Astrocyte of the cerebellum (primary cell): ENCODE measurements around the gene KRTAP5-9.
"Not testable (repeated sequence)": the region's sequence is repeated elsewhere in the genome, so short reads cannot be mapped to it uniquely, and the experiment has no call there.

ENCODE experiments used
- DNase-seq: peaks from one replicate; pipeline ENCODE4 v3.0.0-alpha.2; 2011; ENCODE audit warnings: low read depth
- H3K4me3 ChIP-seq: 2 replicates; pipeline ENCODE4 v1.5.1; 2011; ENCODE audit warnings: mild to moderate bottlenecking, low read depth, low read length, moderate library complexity
- in situ Hi-C: cut with HindIII; loops from 2 replicates; pipeline ENCODE4 v1.10.0; 2017; ENCODE audit warnings: low sequenced_read_pairs
- TF ChIP-seq, protein P1 (sequence below): IDR thresholded peaks from 2 replicates; pipeline ENCODE4 v1.5.1; 2012; ENCODE audit warnings: low read length, low read depth, moderate library complexity, mild to moderate bottlenecking; ENCODE audit errors: missing control alignments

Gene KRTAP5-9

DNA sequence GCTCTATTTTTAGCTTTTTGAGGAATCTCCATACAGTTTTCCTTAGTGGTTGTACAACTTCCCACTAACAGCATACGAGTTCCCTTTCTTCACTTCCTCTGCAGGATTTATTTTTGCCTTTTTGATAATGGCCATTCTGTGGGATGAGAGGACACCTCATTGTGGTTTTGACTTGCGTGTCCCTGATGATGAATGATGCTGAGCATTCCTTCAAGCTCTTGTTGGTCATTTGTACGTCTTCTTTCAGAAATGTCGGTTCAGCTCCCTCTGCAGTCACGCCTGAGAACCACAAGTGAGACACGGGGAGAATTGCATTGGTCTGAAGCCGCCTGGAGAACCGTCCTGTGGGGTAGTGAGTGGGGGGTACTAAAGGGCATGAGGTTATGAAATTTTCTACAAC, 15.2 kb downstream of the KRTAP5-9 start:
- no peak for DNase-seq
- TF ChIP-seq, protein P1, sequence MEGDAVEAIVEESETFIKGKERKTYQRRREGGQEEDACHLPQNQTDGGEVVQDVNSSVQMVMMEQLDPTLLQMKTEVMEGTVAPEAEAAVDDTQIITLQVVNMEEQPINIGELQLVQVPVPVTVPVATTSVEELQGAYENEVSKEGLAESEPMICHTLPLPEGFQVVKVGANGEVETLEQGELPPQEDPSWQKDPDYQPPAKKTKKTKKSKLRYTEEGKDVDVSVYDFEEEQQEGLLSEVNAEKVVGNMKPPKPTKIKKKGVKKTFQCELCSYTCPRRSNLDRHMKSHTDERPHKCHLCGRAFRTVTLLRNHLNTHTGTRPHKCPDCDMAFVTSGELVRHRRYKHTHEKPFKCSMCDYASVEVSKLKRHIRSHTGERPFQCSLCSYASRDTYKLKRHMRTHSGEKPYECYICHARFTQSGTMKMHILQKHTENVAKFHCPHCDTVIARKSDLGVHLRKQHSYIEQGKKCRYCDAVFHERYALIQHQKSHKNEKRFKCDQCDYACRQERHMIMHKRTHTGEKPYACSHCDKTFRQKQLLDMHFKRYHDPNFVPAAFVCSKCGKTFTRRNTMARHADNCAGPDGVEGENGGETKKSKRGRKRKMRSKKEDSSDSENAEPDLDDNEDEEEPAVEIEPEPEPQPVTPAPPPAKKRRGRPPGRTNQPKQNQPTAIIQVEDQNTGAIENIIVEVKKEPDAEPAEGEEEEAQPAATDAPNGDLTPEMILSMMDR: peak; percentile 48
- in situ Hi-C loops: no loop called here
- no peak overlapping the region for H3K4me3 ChIP-seq

DNA sequence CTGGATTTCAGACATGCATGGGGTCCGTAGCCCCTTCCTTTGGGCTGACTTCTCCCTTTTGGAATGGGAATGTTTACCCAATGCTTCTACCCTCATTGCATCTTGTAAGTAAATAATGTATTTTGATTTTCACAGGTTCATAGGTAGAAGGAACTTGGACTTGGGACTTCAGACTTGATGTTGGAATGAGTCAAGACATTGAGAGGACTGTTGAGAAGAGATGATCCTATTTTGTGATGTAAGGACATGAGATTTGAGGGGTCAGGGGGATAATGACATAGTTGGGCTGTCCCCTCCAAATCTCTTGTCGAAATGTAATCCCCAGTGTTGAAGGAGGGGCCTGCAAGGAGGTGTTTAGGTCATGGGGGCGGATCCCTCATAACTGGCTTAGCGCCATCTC, 16.2 kb downstream of the KRTAP5-9 start:
- TF ChIP-seq, protein P1: no peak
- no peak for DNase-seq
- H3K4me3 ChIP-seq: no peak overlapping the region
- in situ Hi-C loops: no loop called here

DNA sequence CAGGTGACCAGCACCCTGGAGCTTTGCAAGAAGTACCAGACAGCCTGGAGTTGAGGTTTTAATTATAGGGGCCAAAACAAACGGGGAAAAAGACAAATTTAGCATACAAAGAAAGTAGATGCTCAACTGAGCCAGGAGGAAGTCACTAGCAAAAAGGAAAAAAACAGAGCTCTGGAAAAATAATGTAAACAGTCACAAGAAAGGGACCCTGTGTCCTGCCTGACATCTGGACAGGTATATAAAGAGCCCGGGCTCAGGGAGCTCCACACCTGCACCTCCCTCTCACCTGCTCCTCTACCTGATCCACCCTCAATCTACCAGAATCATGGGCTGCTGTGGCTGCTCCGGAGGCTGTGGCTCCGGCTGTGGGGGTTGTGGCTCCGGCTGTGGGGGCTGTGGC, 17.0 kb downstream of the KRTAP5-9 start, which contains the start of gene KRTAP5-10:
KRTAP5-10 (plus strand) TSS at position 301 of the 400 bp plus-strand sequence; CDS start at position 326, 25 bp downstream.
- H3K4me3 ChIP-seq: no peak within 1 kb of the TSS
- TF ChIP-seq, protein P1: no peak
- no peak for DNase-seq
- in situ Hi-C loops: no loop called here

DNA sequence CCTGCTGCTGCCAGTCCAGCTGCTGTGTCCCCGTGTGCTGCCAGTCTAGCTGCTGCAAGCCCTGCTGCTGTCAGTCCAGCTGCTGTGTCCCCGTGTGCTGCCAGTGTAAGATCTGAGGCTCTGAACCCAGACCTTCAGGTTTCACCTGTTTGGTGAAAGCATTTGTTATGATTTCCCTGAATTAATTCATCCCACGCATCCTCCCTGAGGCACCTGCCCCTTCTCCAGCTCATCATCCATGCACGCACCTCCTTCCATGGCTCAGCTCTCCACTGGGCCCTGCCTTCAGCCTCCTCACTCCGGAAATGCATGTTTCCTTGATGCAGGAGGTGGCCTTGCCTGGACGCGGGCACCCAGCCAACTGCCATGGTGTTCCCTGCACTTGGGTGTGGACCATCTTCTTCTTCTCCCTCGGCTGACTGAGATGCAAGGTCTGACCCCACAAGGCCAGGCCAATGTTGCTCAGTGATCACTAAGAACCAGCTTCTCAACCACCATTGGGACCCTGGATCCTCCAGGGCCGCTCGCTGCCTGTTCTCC, 17.9 kb downstream of the KRTAP5-9 start:
- in situ Hi-C loops: no loop called here
- TF ChIP-seq, protein P1: no peak
- H3K4me3 ChIP-seq: no peak overlapping the region
- DNase-seq: no peak

DNA sequence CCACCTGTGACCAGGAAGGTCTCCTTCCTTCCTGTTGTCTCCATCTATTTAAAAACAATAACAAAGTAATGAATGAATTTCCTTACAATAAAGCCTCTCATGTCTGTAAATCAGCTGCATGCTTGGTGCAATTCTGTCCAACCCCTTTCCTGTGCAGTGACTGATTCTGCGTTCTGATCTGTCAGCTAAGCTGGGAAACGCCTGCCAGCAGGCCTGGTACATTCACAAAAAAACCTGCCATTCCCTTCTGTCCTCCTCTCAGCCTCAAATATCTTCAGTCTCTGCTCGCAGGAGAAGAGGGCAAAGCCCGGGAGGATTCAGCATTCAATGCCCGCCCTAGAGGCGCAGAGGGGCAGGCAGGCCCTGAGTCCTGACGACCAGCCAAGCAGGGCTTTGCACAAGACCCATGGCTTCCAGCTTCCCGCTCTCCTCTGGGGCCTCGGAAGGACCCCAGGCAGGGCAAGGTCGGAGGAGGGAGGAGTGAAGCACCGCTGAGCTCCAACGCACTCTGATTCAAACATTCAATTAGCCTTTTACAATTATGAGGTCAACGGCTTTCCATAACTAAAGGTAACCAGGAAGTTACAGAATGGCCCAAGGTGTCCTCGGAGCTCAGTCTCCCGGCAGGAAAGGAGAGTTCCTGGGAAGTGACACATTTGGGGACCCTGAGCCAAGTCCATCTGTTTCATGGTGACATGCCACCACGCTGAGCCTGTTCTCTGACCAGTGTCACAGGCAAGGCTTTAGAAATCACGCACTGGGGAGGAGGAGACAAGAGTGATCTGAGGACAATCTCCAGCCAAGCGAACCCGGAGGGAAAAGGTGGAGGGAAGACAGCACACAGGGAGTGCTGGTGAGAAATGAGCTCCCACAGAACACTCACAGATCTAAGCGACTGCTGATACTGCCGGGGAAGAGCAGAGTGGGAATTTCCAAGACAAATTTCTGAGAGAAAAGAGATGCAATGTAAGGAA, 18.7 kb downstream of the KRTAP5-9 start:
- DNase-seq, in situ Hi-C loops, H3K4me3 ChIP-seq: not testable (repeated sequence)

DNA sequence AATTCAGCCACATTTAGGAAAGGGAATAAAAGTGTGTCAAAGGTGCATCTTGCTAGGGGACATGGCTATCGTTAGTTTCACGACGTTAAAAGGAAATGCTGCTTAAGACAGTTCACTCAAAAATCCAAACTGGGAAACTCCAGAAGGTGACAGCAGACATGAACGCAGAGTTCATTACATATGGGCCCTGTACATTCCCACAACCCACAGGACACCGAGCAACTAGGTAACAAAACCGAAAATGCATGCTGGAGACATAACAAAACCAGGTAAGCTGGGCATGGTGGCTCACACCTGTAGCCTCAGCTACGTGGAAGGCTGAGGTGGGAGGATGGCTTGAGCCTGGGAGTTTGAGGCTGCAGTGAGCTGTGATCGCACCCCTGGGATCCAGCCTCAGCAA, 19.4 kb downstream of the KRTAP5-9 start:
- not testable (repeated sequence) for H3K4me3 ChIP-seq

DNA sequence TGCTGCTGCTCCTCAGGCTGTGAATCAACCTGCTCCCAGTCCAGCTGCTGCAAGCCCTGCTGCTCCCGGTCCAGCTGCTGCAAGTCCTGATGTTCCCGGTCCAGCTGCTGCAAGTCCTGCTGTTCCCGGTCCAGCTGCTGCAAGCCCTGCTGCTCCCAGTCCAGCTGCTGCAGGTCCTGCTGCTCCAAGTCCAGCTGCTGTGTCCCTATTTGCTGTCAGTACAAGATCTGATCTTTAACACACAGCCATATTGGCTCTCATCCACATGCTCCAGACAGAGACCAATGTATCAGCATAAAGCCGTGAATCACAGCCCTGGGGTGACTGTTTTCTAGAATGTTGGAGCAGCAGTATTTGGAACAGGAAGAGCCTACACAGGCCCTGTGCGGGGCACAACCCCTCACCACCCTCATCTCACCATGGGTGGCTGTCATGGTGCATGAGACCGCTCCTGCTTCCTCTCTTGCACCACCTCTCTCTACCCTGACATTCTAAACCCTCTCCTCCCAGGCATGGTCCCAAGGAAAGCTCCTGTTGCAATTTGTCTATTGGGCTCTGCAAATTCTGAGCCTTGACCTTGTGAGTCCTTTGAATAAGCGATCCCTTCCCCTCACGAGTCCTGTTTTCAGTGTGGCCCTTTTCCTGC, 20.6 kb downstream of the KRTAP5-9 start:
- no peak for DNase-seq
- in situ Hi-C loops: no loop called here
- TF ChIP-seq, protein P1: no peak
- H3K4me3 ChIP-seq: no peak overlapping the region

More for the DNA sequence above, 19.4 kb downstream of the KRTAP5-9 start:
- in situ Hi-C loops, DNase-seq: not testable (repeated sequence)

DNA sequence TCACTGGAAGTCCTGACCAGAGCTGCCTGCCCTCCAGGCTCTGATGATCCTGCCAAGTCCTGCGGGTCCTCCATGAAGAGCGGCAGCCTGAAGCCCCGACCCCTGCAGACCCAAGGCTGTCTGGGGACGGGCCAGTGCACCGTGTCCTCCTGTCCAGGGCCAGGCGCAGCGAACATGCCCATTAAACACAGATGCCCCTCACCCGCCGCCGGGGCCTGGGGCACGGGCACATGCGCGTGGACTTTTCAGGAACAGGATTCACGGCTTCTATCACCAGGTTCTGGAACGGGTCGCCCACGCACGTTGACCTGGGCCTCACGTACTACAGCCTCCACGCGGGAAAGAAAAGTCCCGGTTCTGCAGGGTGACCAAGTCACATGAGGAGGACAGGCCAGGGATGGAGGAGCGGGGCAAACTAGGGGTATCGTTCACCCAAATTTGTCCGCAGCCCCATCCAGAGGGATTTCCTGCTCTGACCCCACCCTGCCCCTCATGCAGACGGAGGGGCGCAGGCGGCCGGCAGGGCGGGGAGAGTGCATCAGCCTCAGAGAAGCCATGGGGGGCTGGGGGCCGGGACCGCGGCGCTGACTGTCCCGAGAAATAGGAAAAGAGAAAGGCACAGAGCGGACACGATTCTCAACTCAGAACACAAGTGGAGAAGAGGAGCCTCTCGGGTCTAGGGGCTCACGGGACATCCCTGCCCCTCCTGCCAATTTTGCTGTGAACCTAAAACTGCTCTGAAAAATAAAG, 23.1 kb downstream of the KRTAP5-9 start:
- in situ Hi-C loops, DNase-seq, H3K4me3 ChIP-seq: not testable (repeated sequence)
